GM18511 (cell line): ENCODE measurements around the gene SORCS3.

Source experiments
- ATAC-seq: cut with Tn5 transposase; IDR thresholded peaks from one replicate; pipeline ENCODE4 v1.9.1; 2021; ENCODE audit warnings: mild to moderate bottlenecking, moderate library complexity; ENCODE audit not compliant: unreplicated experiment

The SORCS3 gene

DNA sequence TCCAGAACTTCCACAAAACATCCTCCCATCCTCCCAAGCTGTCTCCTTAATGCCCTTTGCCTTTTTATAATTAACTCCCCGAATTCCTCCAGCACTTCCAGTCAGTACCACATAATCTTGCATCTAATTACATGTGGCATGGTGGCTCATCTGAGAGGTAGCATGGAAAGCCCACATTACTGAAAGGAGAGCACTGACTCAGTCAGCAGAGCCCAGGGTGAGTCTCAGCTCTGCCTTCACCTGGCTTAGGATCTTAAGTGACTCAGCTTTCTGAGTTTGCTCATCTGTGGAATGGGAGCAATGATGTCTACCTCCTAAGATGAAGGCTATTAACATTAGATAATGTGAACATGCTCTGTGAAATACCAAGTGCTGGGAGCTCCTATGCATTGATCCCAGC lies 433.9 kb downstream of the SORCS3 start:
- ATAC-seq: no peak

- ATAC-seq: no peak
Measured at GRCh38 chr10:105085980-105086379, 444.9 kb downstream of the SORCS3 start.

GRCh38 chr10:105094048-105094447 lies 453.0 kb downstream of the SORCS3 start:
- no peak for ATAC-seq

DNA sequence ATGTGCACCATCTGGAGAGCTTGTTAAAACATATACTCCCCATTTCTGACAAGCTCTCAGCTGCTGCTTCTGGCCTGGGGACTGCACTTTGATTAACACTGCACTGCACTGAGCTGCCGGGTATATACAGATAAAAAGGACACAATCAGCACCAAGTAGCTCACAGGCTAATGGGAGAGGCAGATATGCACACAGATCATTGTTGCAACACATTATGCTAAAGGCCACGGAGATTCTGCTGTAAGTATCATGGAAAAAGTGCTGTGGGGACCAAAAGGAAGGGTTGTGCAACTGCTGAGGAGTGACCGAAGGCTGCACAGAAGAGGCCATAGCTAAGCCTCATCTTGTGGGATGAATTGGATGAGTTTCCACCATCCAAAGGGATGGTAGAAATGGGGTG lies 455.2 kb downstream of the SORCS3 start:
- no peak for ATAC-seq

- ATAC-seq: no peak
Measured at GRCh38 chr10:105102977-105103376, 461.9 kb downstream of the SORCS3 start.

DNA sequence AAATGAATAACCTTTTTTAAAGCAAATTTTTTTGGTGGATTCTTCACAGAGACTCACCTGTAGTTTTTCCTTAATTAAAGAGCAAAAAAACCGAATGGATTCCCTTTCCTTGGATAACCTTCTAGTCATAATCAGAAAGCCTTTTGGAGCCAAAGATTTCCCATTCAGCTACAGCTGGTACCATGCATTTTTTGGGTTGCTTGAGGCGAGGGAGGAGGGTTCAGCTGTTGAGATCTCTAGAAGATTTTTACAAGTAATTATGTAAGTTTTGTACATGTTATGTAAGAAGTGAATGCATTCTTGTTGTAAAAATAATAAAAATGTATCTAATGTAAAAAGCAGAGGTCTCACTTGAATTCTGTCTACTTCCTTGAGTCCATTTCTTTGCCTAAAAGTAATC lies 463.2 kb downstream of the SORCS3 start:
- ATAC-seq: no peak

DNA sequence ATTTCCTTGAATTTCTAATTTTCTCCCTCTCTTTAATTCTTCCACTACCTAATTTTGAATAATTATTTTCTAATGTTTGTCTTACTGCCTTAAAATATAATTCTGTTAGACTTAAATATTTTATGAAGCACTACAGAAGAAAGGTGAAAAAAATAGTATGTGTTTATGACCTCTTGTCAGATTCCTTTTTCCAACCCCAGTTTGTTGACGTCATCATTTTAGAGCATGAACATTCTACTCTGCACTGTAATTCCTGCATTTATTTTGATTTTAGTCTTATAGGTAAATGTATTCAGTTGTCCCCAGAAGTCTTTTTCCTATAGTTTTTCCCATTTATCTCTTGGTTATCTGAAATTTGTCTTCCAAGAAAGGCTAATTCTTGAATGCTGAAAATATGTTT lies 468.1 kb downstream of the SORCS3 start:
- ATAC-seq: no peak

DNA sequence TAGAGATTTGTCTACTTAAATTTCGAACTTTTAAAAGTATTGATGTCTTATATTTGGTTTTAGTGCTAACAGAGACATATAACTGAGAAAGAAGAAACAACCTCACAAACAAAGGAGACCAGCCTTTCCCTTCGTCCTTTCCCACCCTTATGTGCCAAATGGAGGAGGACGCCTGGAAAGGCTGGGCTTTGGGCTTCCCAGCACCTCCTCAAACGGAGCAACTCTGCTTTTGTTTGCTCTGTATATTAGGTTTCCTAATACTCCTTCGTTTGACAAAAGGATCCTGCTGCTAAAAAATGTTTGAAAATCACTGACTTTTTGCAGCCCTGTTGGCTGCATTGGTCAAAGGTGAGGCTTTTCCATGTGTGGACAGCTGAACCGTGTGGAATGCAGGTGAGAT lies 471.8 kb downstream of the SORCS3 start:
- ATAC-seq: no peak

GRCh38 chr10:105113666-105114065 lies 472.6 kb downstream of the SORCS3 start:
- ATAC-seq: no peak

GRCh38 chr10:105121743-105122142 lies 480.7 kb downstream of the SORCS3 start:
- no peak for ATAC-seq

DNA sequence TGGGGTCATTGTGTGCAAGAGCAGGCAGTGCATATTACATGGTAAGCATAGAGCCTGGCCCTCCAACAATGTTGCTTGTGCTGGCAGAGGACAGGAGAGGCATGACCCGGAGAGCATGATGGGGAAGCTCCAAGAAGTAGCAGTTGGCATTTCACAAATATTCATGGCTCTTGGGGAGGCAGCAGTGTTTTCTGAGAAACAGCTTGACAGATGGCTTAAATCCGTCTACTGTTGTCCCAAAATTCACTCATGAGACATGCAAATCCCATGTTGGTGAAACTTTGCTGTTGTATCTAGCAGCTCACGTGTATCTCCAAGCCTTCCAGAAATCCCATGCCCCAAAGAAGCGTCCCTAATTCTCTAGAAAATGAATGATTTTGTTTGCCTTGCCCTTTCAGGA lies 487.0 kb downstream of the SORCS3 start:
- ATAC-seq: no peak

DNA sequence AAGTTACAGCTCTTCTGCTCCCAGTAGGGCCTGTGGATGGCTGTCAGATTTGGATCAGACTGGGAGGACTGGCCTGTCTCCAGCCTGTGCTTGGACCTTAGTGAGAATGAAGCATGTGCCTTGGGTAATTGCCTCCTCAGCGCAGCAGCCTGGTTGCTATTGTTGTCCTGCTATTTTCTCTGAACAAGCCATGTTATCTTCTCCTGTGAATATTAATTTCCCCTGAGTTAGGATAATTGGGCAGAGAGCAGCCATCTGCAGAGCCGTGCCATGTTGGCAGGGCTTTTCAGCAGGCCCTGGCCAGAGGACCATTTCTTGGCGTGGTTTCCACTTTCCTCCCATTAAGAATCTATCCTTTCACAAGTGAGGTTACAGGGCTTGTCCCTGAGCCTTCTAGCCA lies 497.3 kb downstream of the SORCS3 start:
- no peak for ATAC-seq

DNA sequence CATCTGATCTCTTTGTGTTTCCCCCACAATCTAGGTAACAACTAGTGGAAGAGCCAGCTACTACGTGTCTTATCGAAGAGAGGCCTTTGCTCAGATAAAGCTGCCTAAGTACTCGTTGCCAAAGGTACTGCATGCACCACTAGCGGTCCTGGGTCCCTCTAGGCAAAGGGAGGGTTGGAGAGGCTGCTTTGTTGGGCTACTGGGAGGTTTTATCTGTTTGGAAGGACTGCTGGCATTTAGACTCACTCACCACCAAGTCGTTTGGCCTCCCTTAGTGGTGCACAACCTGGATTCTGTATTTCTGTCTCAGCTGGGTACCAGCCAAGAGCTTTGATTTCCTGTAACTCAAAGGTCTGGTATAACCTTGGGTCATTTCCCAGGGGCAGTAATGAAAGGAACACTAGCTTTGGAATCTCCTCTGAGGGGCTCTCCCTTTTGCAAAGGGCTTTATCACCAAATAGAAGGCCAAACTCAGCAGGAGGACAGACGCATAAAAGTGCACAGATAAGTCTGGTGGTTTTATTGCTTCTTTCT lies 498.3 kb downstream of the SORCS3 start:
- no peak for ATAC-seq

DNA sequence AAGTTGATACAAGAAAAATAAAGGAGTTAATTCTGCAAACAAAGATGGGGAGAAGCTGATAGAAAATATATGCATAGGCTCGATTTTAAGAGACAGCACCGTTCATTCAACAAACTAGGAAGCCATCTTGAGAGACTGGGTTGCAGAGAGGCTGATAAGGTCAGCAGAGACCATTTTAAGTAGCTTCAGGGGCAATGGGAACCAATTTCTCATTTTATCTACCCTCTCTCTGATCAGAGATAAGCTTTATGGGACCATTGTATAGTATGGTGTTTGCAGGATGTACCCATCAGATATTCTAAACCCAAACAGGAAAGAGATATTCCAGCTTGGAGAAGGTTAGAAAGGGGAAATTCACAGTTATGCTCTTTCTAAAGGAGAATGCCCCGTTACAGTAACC lies 499.5 kb downstream of the SORCS3 start:
- ATAC-seq: no peak

DNA sequence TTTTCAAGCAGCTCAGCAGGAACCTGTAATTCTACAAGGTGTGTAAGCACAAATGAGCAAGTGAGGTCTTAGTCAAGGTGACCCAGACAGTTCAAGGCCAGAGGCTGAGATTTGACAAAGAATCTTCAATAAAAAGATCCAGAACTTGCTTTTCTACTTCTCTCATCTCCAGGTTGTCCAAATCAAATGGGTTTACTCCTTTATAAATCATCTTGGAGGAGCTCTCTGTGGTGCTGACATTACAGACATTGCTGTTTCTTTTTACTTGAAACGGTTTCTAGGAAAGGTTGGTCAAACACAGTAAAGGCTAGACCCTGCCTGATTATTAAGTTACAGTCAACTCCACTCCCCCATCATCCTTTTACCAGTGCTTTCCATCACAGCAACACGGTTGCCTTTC lies 504.6 kb downstream of the SORCS3 start:
- ATAC-seq: no peak

DNA sequence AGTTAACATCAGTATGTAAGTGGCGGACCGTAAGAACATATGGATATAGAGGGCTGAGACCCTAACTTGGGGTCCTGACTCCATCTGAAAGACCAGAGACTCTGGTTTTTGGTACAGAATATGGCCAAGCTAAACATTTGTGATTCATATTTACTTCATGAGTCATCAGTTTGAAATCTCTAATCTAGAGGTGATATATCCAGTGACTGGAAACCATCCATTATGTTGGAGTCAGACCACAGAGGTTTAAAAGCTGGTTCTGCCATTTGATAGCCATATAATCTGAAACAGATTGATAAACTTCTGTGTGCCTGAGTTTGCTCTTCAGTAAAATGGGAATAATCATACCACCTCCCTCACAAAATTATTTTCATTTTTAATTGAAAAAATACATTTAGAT lies 505.3 kb downstream of the SORCS3 start:
- no peak for ATAC-seq

DNA sequence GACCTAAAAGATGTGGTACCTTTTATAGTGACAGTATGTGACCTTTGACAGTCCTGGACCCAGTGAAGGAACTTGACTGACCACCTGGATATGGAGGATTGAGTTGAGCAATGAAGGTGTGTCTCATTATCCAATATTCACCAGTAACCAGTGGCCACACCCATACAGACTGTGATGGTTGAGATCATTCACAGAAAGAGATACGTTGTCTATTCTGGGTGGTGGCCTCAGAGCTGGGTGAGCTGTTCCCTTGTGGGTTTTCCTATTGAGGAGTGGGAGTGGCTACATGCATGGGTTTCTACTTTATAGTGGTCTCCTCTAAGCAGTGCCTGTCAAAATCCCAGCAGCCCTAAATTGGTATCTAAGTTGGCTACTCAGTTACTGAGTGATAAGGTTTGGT lies 507.4 kb downstream of the SORCS3 start:
- no peak for ATAC-seq

GRCh38 chr10:105148921-105149320 lies 507.8 kb downstream of the SORCS3 start:
- no peak for ATAC-seq

- ATAC-seq: no peak
Measured at GRCh38 chr10:105149371-105149891, 508.3 kb downstream of the SORCS3 start.

GRCh38 chr10:105150259-105150880 lies 509.3 kb downstream of the SORCS3 start:
- ATAC-seq: no peak

DNA sequence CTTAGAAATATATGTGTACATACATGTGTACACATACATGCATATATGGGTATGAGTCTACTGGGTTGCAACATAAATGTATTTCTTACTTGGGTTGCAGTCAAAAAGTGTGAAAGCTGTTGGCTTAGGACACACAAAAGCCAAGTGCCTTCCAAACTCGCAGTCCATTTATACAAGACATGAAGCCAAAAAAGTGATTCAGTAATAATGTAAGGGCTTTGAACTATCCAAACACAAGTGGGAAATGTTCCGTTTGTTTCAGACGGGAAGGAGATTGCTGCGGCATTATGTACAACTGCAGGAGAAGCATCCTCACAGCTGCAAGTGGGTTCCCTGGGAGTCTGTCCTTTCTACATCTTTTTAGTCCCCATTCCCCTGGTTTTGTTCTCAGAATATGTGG lies 513.6 kb downstream of the SORCS3 start:
- ATAC-seq: no peak

DNA sequence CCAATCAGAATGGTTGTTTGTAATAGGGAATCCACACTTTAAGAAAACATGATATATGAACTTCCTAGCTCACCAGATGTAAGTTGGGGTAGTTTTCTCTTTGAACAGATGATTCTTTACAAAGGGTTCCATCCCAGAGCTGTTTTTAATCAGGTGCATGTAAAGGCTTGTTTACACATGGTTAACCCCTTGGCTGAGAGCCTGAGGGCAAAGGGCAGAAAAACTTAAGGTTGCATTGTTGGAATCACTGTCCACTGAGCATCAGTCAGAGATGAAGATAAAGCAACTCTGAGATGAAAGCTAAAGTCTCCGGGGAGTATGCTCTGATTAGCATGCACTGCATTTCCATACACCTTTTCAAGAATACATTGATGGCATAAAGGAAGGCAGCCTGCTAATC lies 518.2 kb downstream of the SORCS3 start:
- no peak for ATAC-seq

DNA sequence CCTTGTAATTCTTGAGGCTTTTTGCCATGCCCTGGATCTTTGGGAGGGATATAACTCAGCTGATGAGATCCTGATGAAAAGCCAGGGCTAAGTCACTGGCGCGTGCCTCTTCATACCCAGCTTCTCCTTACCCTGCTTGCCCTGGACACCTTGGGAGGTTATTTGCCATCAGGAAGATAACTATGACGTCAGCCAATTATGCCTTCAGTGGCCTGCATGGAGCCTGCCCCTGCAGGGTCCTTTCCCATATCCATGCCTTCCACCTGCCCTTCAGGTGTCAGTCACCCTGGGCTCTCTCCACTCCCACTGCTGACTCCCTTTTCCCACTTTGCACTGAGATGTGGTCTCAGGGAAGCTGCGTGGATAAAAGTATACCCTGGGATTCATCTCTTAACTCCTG lies 520.1 kb downstream of the SORCS3 start:
- no peak for ATAC-seq
